IPS-15b (cell line): ENCODE data around the gene TSPAN18.
A peak's percentile ranks its signal among the peaks of the same experiment; 100 is the strongest.

Experiments
- H3K27me3 ChIP-seq: one replicate; pipeline ENCODE4 v1.6.1; 2013; ENCODE audit warnings: low read length; ENCODE audit not compliant: control insufficient read depth, insufficient read depth
- H3K36me3 ChIP-seq: one replicate; pipeline ENCODE4 v1.6.1; 2013; ENCODE audit warnings: low read length; ENCODE audit not compliant: control insufficient read depth, insufficient read depth
- H3K4me1 ChIP-seq: one replicate; pipeline ENCODE4 v1.6.1; 2013; ENCODE audit warnings: mild to moderate bottlenecking, low read length; ENCODE audit not compliant: control insufficient read depth, insufficient read depth
- H3K4me3 ChIP-seq: one replicate; pipeline ENCODE4 v1.5.1; 2013; ENCODE audit warnings: low read depth, low read length
- H3K9ac ChIP-seq: one replicate; pipeline ENCODE4 v1.6.1; 2013; ENCODE audit warnings: low read depth, mild to moderate bottlenecking, low read length
- H3K9me3 ChIP-seq: one replicate; pipeline ENCODE4 v1.6.1; 2013; ENCODE audit warnings: mild to moderate bottlenecking, low read length; ENCODE audit not compliant: control insufficient read depth, insufficient read depth

TSPAN18 gene

DNA sequence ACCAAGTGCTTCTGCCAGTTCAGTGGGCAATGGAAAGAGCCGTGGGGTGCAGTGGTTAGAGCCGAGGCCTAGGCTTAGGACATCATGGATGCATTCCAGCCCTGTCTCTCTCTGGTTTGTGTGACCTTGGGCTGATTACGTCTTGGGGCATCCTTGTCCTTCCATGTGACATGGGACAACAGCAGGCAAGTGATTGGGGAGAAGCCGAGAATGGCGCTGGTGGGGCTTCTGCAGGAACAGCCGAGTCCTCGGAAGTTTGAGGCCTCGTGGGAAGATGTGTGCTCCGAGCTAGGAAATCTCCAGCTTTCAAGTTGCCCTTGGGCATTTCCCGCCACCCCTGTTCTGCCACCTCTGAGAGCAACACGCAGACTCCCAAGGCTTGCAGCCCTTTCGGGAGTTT, 16.6 kb downstream of the TSPAN18 start:
- Histone ChIP-seq H3K4me3 (no peak overlapping the region), H3K27me3 (peaks cover 8% of the 10 kb centered on the region), H3K4me1 (peaks cover 26% of the 10 kb centered on the region), H3K9me3 (no peaks in the 10 kb centered on the region), H3K36me3 (no peaks in the 10 kb centered on the region), H3K9ac (peak overlapping the region; percentile 26)

DNA sequence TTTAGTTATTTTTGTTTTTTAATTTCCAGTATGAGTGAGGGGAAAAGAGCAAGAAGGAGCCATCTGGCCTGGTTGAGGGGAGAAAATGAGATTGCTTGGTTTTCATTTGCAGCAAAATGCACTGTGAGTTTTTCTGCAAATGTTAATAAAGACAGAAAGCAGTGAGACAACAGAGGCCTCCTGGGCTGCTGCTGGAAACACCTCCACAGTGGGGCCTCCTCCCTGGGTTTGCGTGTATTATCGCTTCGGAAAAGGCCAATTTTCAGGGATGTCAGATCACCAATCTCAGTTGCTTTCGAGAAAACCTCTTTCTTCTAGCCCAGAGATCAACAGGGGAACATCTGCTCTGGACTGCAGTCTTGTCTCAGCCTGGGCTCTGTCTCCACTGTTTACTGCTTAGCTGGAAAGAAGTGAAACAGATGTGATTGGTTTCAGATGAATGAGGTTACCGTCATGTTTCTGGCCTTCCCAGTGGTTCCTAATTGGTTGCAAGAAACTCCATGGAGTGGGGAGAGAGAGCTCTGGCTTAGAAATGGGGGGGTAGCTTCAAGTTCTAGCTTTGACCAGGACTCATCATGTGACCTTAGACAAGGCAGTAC, 17.3 kb downstream of the TSPAN18 start:
- H3K4me3 ChIP-seq, result no peak overlapping the region
- H3K9me3 ChIP-seq, result no peaks in the 10 kb centered on the region
- H3K4me1 ChIP-seq, result peaks cover 26% of the 10 kb centered on the region
- H3K27me3 ChIP-seq, result peaks cover 5% of the 10 kb centered on the region
- no peak overlapping the region for H3K9ac ChIP-seq
- no peaks in the 10 kb centered on the region for H3K36me3 ChIP-seq

- H3K9me3 ChIP-seq, result no peaks in the 10 kb centered on the region
- H3K27me3 ChIP-seq, result peaks cover 1% of the 10 kb centered on the region
These were observed 20.1 kb downstream of the TSPAN18 start for GRCh38 chr11:44746894-44747293.

GRCh38 chr11:44747316-44747715, 20.6 kb downstream of the TSPAN18 start:
- Histone ChIP-seq H3K9me3 (no peaks in the 10 kb centered on the region), H3K9ac (no peak overlapping the region), H3K4me1 (peaks cover 11% of the 10 kb centered on the region), H3K4me3 (no peak overlapping the region), H3K27me3 (peaks cover 4% of the 10 kb centered on the region), H3K36me3 (no peaks in the 10 kb centered on the region)

More at GRCh38 chr11:44746894-44747293, 20.1 kb downstream of the TSPAN18 start:
- Histone ChIP-seq H3K4me3 (no peak overlapping the region), H3K4me1 (peaks cover 14% of the 10 kb centered on the region), H3K36me3 (no peaks in the 10 kb centered on the region), H3K9ac (no peak overlapping the region)

DNA sequence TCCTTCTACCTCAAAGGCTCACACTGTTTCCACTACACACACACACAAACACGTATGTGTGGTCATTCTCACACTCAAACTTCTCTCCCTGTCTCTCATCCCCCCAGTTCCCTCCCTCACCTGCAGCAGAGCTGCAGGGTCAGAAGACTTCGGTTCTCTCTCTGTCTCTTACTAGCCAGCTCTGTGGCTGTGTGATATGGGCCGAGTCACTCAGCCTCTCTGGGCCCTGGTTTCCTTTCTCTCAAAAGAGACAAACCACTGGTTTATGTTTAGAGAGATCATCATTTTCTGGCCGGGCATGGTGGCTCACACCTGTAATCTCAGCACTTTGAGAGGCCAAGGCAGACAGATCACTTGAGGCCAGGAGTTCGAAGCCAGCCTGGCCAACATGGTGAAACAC, 21.1 kb downstream of the TSPAN18 start:
- no peaks in the 10 kb centered on the region for H3K9me3 ChIP-seq
- H3K4me3 ChIP-seq, result no peak overlapping the region
- peaks cover 4% of the 10 kb centered on the region for H3K27me3 ChIP-seq
- no peak overlapping the region for H3K9ac ChIP-seq
- H3K4me1 ChIP-seq, result peaks cover 9% of the 10 kb centered on the region
- H3K36me3 ChIP-seq, result no peaks in the 10 kb centered on the region

DNA sequence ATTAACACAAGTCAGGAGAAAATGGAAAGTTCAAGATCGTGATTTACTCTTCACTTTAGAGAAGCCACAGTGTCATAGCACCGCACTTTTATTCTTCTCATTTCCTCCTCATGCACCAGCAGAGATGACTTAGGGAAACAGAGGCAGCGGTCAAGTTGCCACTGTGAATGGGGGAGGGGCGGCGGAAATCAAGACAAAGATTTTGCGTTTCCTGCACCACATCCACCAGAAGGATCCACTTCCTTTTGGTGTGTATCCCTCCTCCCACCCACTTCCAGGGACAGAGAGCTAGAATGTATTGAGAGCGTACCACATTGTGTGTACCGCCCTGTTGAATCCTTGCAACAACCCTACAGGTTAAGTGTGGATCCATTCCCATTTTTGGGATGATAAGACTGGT, 21.8 kb downstream of the TSPAN18 start:
- Histone ChIP-seq H3K36me3 (no peaks in the 10 kb centered on the region), H3K4me3 (no peak overlapping the region), H3K9ac (no peak overlapping the region), H3K27me3 (peaks cover 4% of the 10 kb centered on the region), H3K4me1 (peaks cover 6% of the 10 kb centered on the region), H3K9me3 (no peaks in the 10 kb centered on the region)

DNA sequence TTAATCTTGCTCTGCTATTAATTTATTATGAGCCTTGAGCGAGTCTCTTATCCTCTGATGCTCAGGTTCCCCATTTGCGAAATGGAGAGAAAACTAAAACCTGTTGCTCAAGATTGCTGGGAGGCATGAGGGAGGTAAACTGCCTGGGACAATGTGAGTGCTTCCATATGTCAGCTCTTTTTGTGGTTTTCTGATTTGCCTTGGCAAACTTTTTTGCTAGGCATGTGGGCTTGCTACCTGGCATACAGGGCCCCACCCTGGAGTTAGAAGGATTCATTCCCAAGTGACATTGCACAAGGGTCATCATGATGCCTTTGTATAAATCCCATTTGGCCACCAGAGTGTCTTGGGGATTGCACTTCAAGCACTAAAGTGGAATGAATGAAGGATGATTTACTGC, 22.4 kb downstream of the TSPAN18 start:
- Histone ChIP-seq H3K9me3 (no peaks in the 10 kb centered on the region), H3K36me3 (no peaks in the 10 kb centered on the region), H3K27me3 (peaks cover 4% of the 10 kb centered on the region), H3K4me1 (peaks cover 11% of the 10 kb centered on the region), H3K4me3 (no peak overlapping the region), H3K9ac (no peak overlapping the region)

- Histone ChIP-seq H3K9ac (no peak overlapping the region), H3K4me3 (no peak overlapping the region), H3K4me1 (peaks cover 28% of the 10 kb centered on the region), H3K36me3 (no peaks in the 10 kb centered on the region), H3K27me3 (peaks cover 16% of the 10 kb centered on the region), H3K9me3 (no peaks in the 10 kb centered on the region)
These were observed 24.0 kb downstream of the TSPAN18 start for GRCh38 chr11:44750551-44751465.

DNA sequence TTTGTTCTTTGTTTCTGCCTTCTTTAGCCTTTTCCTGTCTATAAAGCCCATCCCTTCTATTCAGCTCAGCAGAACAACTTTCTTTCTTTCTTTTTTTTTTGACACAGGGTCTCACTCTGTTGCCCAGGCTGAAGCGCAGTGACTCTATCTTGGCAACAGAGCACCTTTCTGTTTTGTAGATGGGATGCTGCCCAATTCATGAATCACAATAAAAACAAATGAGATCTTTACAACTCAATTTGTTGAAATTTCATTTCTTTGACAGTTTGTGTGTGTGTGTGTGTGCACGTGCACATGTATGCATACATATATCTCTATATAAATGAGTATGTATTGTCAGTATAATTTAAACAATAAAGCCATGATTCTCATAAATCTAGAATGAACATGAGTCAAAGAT, 25.5 kb downstream of the TSPAN18 start:
- Histone ChIP-seq H3K9me3 (no peaks in the 10 kb centered on the region), H3K36me3 (no peaks in the 10 kb centered on the region), H3K27me3 (peaks cover 18% of the 10 kb centered on the region), H3K9ac (no peak overlapping the region), H3K4me1 (peaks cover 30% of the 10 kb centered on the region), H3K4me3 (no peak overlapping the region)

DNA sequence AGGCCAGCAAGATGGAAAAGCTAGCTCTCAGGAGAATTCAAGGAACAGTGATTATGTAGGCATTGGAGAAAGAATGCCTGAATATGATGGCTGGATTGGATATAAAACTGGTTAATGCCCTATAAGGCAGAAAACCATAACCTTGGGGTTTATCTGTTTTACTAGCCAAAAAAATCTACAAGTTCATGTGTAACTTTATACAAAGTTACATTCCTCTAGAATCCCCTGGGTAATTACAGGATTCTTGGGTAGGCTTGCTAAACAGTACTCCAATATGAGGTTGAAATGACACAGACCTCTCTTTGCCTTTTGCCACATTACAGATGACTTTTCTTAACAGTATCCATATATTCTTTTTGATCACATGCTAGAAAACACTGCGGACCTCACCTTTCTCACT, 26.0 kb downstream of the TSPAN18 start:
- H3K4me1 ChIP-seq, result peaks cover 30% of the 10 kb centered on the region
- H3K36me3 ChIP-seq, result no peaks in the 10 kb centered on the region
- peaks cover 18% of the 10 kb centered on the region for H3K27me3 ChIP-seq
- no peaks in the 10 kb centered on the region for H3K9me3 ChIP-seq
- H3K9ac ChIP-seq, result no peak overlapping the region
- no peak overlapping the region for H3K4me3 ChIP-seq

DNA sequence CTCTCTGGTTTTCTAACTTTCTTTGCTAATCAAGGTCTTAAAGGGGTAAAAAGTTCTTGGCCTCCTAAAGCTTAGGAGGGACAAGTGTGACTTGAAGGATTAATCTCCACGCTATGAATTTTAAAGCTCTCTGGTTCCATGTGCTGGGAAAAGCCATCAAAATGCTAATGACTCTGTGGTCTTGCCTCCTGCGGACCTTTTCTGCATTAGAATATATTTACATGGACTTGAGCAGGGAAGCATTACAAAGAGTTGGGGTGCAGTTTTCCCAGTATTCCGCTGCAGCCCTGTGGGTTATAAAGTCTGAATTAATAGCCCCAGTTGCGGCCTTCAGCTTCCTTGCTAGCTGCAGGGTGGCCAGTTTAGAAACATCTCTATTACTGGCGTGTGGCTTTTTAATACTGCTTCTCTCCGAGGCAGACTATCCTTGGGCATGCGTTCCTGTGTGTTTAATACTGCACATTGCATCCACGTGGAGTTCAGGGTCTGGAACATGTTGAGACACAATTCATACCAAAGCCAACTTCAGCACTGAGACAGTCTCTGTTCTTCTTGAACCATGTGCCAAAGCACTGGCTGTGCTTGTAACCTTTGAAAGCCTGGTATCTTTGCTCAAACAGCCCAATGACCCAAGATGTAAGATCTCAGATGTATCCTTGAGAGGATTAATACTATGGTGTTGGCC, 27.3 kb downstream of the TSPAN18 start:
- peaks cover 30% of the 10 kb centered on the region for H3K4me1 ChIP-seq
- peak overlapping the region; percentile 19 for H3K4me3 ChIP-seq
- H3K27me3 ChIP-seq, result peaks cover 20% of the 10 kb centered on the region
- H3K9me3 ChIP-seq, result no peaks in the 10 kb centered on the region
- H3K9ac ChIP-seq, result peak overlapping the region; percentile 3
- H3K36me3 ChIP-seq, result no peaks in the 10 kb centered on the region
